HG03108 (cell line): ENCODE measurements around the gene TNNI2.

Experiments used
- ATAC-seq: cut with Tn5 transposase; IDR thresholded peaks from one replicate; pipeline ENCODE4 v1.9.1; 2021; ENCODE audit warnings: moderate library complexity; ENCODE audit not compliant: unreplicated experiment

The TNNI2 gene

DNA sequence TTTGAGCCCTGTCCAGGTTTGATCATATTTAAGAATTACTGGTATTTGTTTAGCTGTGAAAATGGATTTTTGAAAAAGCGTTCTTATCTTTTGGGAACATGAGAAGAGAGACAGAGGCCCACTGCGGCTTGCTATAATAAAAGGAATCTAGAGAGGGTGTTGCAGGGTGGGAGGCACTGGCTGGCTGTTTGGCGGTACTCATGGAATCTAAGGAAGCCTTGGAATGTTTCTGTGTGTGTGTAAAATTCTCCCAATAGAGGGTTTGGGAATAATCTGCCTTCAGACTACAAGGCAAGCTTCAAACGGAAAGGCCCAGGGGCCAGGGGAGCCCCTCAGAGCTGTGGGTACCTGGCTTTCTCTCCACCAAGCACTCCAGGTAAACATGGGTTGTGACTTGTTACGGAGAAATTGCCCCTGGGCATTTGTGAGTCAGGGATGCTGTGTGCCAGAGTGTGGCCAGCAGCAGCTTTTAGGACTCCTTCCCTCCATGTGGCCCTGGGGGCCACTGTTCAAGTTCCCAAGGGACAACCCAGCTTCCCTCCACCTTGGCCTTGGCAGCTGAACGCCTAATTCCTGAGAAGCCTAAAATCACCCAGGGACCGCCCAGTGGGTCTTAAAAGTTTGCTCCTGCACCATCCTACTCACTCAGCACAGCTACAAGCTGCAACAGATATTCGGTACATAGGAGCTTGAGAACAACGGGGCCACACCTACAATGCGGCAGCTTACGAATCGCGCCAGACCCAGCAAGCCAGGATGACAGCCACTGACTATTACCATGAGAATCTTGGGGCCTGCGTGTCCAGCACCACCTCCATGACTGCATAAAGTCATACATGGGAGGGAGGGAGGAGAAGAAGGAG is 18.1 kb upstream of the TNNI2 start:
- ATAC-seq = no peak

DNA sequence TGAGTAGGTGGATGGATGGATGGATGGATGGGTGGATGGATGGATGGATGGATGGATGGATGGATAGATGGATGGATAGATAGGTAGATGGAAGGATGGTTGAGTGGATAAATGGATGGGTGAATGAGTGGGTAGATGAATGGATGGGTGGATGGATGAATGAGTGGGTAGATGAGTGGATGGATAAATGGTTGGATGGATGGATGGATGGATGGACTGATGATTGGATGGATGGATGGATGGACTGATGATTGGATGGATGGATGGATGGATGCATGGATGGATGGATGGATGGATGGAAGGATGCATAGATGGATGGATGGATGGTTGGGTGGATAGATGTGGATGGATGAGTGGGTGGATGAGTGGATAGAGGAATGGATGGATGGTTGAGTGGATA is 17.2 kb upstream of the TNNI2 start:
- ATAC-seq = no peak

DNA sequence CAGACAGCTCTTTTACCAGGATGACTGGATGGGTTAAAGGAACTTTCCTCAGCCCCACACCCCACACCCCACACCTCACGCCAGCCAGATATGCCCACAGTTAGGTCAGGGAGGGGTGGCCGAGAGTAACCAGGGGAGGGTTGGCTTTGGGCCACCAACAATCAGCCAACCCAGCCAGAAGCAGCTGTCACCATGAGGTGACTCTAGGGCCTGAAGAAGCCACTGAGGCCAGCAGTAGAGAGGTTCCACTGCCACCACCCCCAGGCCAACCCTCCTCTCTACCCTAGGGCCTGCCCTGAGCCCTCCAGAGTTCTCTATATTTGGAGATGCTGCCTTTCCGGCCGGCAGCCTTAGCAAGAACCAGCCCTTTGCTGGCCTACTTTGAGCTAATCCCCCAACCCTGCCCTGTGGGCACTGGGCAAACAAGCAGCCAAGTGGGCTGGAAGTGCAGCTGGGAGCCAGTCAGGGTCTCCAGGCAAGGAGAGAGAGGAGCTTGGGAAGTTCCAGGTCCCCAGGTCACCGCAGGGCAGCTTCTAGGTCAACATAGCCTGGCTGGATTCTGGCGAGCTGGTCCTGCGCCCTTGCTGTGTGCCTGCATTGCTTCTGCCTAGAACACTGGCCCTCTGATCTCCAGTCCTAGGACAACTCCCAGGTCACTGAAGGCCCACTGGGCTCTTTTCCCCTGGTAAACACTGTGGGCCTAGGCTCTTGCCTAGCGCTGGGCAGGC is 16.0 kb upstream of the TNNI2 start:
- no peak for ATAC-seq

DNA sequence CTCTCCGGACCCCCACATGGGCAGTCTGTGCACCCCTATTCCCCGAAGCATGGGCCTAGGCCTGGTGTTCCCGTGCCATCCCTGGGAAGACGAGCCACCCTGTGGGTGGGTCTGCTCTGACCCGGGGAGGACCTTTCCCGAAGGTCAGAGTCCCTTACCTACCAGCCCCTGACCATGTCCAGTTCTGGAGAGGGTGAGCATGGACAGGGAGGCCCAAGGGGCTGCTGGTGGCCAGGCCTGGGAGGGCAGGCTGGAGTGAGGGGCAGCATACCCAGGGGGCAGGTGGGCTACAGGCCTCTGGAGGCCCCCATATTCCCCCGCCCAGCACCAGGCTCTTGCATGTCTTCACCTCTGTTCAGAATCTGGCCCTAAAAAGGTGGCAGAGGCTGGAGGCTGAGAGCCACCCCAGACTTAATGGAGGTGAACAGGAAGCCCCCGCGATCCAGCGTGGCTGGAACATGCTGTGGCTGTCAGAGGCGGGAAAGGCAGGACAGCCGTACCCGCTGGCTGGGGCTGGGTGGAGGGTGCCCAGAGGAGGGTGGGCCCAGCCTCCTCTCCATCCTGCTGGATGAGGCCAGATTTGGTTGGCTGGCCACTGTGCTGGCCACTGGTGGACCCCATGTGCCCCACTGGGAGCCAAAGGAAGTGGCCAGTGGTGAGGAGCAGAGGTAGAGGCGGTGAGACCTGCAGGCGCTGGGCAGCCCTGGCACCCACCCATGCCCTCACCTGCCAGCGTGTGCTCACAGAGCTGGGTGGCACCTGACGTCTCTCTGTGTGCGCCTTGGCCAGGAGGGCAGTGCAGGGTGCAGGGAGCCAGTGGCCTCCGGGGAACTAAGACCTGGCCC is 15.2 kb upstream of the TNNI2 start:
- no peak for ATAC-seq

DNA sequence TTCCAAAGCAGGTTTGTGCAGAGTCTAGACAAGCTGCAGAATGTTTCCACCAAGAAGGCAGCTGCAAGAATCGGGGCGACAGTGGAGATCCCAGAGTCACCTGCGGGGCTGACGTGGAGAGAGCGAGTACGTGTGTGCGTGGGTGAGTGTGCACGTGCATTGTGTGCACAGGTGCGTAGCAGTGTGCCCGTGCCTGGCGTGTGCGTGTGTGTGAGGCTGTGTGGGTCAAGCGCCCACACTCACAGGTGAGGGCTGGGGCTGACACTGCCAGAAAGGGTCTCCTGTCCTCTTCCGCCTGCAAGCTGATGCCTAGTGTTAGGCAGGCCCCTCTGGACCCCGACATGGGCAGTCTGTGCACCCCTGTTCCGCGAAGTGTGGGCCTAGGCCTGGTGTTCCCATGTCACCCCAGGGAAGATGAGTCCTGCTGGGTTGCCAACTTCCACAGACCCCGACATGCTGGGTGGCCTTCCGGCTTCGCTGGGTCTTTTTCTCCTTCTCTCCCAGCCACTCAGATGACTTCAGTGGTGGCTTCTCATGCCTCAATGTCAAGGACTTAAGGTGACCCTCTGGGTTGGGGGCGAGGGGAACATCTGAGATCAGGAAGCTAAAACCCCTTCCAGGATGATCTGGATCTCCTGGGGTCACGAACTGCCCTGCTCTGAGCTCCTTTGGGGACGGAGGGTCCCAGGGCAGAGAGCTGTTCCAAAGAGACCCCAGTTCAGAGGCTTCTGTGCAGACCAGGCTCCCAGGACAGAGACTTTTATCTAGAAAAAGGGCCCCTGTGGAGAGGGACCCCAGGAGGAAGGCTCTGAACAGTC is 14.4 kb upstream of the TNNI2 start:
- no peak for ATAC-seq

DNA sequence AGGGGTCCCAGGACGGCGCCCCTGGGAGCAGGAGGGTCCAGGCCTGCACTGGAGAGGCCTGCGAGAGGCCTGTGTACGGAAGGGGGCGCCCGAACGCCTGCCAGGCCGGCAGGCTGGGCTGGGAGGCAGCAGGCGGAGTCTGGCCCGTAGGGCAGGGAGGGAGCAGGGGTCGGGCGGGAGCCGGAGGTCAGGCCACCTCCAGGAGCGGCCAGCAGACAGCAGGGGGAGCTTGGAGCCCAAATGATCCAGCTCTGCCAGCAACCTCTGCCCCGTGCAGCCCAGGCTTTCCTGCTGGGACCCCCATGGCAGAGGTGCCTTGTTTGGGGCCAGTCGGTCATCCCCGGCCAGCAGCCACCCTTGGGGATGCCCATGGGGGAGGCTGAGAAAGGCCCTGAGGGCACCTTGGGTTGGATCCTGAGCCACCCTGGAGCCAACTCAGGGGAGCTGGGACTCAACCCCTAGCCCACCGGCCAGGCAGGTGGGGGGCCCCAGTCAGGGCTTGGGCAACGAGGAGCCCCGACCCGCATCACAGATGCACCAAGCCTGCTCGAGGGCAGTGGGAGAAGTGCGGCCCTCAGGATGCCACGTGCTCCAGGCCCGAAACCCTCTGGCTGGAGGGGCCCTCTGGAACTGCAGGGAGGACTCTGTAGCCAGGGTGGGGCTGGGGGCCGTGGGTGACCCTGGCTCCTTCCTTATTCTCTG is 13.6 kb upstream of the TNNI2 start:
- ATAC-seq = no peak

DNA sequence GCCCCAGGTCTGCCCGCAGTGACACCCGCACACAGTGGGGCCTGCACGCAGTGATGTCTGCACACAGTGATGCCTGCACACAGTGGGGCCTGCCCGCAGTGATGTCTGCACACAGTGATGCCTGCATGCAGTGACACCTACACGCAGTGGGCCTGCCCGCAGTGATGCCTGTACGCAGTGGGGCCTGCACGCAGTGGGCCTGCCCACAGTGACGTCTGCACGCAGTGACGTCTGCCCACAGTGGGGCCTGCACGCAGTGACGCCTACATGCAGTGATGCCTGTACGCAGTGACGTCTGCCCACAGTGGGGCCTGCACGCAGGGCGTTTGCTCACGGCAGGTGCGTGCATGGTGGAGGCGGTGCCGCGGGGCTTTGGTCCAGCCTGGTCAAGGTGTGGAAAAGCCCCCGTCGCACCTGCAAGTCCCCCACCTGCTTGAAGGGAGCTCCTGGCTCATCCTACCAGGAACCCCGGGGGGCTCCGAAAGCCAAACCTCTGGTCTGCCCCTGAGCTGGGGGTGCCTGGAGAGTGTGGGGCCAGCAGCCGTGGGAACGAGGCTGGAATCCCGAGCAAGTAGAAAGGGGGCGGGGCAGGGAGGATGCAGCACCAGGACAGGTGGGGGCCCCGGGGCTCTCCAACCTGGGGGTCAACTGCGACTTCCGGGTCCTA is 12.9 kb upstream of the TNNI2 start:
- no peak for ATAC-seq

DNA sequence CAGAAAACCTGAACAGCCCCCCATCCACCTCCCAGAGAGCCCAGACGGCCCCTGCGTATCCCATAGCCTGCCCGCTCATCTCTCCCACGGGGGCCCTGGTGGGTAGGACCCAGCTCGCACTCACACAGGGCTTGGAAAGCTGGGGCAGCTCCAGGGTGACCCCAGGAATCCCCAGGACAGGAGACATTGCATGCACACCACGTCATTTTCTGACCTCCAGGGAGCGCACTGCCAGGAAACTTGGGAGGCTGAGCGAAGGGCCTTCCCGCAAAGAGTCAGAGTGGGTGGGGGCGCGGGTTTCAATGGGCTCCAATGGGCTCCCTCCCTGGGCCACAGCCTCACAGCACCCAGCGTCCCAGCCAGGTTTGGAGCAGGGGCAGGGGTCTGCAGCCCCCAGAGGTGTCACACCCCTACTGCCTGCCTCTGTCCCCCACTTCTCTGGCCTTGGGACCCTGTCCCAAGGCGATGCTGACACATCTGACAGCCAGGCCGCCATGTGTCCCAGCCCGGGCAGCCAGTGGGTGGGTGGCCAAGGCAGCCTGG is 12.2 kb upstream of the TNNI2 start:
- ATAC-seq = no peak

DNA sequence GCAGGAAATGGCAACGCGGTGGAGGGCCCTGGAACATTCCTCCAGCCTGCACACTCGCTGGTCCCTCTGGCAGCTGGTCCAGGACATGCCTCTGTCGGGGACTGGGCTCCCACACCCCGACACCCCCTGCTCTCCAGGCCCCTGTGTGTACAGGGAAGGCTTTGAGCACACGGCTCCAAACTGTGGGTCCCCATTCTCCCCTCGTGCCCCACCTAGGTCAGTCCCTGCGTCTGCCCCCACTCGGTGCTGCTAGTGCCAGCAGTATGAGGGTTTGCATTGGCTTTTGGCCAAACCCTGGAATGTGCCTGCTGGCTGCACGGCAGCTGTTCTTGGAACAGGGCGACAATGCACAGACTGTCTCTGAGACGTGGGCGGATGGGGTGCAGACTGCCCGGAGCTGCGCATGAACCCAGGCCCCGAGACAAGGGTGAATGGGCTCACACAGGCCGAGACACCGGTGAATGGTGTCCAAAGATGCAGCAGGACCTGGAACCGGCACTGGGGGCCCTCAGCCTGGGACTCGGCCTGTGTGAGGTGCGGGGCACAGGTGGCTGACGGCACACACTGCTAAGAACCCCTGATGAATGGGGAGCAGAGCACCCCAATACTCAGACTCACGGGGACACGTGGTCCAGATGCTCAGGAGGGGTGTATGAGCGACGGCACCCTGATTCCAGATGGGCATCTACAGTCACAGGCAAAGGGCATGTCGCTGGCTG is 11.5 kb upstream of the TNNI2 start:
- no peak for ATAC-seq

DNA sequence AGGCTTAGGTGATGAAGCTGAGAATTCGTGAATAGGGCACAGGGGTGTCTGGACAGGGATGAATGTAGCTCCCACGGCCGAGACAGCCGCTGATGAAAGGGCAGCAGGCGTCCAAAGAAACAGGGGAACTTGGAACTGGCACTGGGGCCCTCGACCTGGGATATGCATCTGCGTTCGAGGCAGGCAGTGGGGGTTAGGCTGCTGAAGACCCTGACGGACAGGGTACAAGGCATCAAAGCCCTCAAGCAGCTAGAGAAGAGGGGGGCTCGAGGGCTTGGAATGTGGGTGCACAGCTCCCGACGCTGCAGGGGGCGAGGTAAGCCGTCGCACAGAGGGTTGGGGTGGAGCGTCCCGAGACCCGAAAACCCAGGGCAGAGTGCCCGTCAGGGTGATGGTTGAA is 10.8 kb upstream of the TNNI2 start:
- no peak for ATAC-seq

DNA sequence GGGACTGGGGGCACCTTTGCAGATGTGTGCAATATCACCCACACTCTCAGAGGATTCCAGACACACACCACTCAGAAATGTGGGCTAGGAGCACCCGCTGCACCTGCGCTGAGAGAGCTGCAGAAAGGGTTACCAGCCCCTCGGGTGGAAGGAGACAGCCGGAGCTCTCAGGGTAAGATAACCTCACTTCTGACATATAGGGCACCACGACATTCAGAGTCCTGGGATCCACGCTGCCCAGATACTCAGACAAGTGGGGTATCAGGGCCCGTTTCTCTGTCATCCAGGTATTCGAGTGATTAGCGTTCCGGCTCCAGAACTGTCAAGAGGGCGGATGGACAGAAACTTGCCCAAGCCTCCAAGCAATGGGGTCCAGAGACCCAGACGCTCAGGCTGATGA is 10.2 kb upstream of the TNNI2 start:
- ATAC-seq = no peak

DNA sequence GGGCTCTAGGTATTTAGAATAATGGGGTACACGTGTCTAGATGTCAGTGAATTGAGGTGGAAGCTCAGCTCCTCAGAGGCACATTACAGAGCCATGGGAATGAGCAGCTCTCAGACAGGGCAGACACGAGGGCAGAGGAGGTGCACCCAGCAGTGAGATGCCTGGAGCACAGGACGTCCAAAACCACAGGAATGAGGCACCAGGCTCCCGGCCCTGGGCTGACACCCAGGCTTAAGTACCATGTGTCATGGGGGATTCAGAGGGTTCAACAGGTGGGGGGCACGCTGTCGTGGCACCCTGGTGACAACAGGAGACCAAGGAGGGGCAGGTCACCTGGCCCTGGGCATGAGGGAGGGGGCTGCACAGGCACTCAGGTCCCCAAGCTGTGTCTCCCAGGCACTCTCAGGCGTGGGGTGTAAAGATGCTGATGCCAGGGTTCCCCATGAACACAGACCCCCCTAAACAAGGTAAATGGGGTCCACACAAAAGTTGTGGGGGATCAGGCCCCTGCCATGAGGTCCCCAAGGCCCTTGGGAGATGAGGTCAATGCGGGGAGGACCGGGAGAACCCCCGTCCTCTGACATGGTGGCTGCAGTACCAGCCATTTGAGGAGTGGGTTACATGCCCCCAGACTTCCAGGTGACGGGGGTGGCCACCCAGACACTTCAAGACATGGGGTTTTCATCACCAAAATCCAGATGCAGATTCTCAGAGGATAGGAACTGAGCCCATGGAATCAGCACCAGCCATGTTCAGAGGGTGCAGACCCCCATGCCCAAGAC is 9.6 kb upstream of the TNNI2 start:
- no peak for ATAC-seq

DNA sequence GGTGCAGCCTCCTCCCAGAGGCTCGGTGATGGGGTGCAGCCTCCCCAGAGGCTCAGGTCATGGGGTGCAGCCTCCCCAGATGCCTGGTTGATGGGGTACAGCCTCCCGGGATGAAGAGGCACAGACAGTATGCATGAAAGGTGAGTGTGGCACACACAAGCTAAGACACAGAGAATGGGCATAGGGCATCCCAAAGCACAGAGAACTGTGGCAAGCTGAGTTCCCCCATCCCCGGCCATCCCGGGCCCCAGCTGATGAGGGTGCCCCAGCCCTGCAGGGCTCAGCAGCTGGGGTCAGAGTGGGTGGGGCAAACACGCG is 8.8 kb upstream of the TNNI2 start:
- no peak for ATAC-seq

DNA sequence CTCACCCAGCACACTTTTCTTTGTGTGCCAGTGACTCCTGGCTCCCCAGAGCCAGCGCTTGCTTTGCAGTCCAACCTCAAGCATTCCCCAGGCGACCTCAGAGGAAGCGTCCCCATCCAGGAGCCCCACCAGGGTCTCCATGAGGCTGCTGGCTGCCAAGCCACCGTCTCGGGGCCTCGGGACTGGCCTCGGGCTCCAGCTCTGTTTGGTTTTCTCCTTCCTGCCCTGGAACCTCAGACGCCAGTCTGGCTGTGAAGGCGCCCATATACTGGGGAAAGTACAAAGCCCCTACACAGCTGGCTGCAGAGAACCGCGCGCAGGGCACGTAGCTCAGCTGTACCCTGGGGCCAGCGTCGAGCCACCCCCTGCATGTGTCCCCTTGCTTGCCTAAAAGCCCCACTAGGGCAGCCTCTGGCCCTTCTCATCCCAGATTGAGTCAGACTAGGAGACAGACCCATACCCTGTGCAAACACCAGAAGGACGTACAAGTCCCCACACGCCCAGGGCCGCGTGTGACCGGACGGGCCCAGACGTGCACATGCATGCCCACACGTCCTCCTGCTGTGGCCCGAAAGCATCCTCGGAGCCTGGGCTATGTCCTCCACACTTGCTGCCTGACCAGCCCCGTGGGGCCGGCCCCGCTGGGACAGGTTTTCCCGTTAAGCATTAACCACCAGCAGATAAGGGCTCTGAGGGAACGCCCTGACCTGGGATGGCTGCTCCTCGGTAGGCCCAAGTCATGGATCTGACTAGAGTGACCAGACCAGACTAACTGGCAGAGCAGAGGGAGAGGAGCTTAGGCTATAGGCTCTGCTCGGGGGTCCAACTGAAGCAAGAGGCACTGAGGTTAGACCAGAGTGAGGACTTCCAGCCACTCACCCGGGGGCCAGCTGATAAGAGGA is 8.2 kb upstream of the TNNI2 start:
- no peak for ATAC-seq

DNA sequence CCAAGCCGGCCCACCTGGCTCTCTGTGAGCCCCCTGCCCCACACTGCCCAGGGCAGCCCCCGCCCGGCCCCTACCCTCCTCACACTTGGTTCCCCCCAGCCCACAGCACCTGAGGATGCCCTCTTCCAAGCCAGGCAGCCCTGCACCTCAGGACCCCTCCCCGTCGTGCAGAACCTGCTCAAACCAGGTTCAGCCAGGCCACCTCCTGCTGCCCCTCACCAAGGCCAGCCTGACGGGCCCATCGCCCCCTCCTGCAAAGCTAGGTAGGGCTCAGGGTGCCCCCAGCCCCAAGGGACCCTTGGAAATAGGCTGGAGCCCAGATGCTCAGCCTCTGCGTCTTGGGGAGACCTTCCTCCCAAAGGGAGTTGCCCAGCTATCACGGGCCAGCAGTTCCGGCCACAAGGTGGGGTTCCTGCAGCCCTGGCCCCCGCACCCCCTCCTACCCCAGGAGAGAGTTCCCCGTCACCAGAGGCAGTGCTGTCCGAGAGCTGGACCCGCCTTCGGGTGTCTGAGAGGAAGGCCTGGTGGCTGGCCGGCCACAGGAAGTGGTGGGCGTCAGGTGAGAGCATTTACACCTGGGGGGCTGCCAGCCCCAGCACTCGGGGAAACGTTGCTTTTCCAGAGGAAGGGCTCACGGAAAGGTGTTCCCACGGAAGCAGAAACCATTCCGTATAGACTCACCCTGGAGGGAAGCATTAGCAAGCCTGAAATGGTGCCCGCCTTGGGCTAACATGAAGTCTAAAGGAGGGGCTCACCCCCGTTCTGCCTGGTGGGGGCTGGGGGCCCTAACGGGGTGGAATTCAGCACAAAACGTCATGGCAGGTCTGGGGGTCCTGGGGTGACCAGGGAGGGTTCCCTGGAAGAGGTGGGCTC is 7.2 kb upstream of the TNNI2 start:
- ATAC-seq = no peak
